Measurements from ENCODE around the gene BBS4. TPM values are rescaled to one million over a fixed set of nuclear protein-coding genes. Genes with fewer than 3 reads are reported as not detected.
"Not testable (repeated sequence)": the region's sequence is repeated elsewhere in the genome, so short reads cannot be mapped to it uniquely, and the experiment has no call there.

The BBS4 gene
- total RNA-seq, 1 donor from 2014 or later: 18.5 TPM

DNA sequence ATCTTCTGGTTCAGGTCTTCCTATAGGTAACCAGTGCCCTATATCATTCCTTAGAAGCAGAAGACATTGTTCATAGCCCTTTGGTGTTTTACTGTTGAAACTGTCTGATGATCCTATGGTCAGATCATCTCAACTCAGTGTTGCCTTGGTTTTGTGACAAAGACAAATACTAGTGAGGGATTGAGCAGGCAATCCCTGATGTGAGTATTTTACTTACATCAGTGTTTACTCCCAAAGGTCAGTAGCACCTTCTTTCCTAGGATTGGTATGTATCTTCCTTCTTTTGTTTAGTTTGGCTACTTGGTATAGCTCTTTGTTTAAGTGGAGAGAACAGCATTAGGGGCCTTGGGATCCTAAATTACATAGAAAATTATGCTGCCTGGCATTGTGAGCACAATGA, 41.1 kb downstream of the BBS4 start:
- Histone ChIP-seq H3K27me3 (ENCODE audit: low read depth) (no peaks in the 10 kb centered on the region), H3K9me3 (no peaks in the 10 kb centered on the region), H3K4me1 (no peaks in the 10 kb centered on the region), H3K27ac (no peak overlapping the region), H3K36me3 (peaks cover 39% of the 10 kb centered on the region), H3K4me3 (no peak overlapping the region)
- TF ChIP-seq, protein P1, sequence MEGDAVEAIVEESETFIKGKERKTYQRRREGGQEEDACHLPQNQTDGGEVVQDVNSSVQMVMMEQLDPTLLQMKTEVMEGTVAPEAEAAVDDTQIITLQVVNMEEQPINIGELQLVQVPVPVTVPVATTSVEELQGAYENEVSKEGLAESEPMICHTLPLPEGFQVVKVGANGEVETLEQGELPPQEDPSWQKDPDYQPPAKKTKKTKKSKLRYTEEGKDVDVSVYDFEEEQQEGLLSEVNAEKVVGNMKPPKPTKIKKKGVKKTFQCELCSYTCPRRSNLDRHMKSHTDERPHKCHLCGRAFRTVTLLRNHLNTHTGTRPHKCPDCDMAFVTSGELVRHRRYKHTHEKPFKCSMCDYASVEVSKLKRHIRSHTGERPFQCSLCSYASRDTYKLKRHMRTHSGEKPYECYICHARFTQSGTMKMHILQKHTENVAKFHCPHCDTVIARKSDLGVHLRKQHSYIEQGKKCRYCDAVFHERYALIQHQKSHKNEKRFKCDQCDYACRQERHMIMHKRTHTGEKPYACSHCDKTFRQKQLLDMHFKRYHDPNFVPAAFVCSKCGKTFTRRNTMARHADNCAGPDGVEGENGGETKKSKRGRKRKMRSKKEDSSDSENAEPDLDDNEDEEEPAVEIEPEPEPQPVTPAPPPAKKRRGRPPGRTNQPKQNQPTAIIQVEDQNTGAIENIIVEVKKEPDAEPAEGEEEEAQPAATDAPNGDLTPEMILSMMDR (IDR thresholded peaks at IDR 0.05): no peak
- intact Hi-C loops (cut with DNase I): no loop called here
- DNase-seq (no peak), ATAC-seq (no peak)

DNA sequence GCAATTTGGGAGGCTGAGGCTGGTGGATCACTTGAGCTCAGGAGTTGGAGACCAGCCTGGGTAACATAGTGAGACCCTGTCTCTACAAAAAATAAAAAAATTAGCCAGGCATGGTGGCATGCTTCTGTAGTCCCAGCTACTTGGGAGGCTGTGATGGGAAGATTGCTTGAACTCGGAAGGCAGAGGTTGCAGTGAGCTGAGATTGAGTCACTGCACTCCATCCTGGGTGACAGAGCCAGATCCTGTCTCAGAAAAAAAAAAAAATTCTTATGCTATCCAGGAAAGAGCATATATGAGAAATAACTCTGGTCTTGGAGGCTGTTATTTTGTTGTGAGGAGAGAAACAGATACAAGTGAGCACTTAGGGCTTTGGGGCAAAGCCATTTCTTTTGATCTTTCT, 42.2 kb downstream of the BBS4 start:
- H3K27me3 ChIP-seq (ENCODE audit: low read depth); H3K9me3 ChIP-seq; H3K4me1 ChIP-seq; H3K4me3 ChIP-seq; H3K27ac ChIP-seq; DNase-seq; ATAC-seq; intact Hi-C loops (cut with DNase I): not testable (repeated sequence)
- H3K36me3 ChIP-seq: peaks cover 48% of the 10 kb centered on the region

DNA sequence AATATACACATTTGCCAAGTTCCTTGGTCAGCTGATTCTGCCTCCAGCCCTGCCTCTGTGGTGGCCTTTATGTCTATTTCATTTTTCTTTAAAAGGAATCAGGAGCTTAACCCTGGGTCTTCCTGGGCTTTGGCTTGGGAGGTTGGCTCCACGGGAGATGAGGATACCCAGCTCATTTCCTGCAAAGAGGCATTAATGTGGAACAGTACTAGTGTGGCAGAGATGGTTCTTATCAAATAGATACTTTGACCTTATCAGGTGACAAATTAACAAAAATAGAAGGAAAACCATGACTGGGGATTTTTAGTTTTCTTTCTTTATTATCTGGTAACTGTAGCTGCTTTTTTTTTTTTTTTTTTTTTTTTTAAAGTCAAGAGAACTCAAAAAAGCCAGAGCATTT, 42.8 kb downstream of the BBS4 start:
- DNase-seq (no peak), ATAC-seq (no peak)
- Histone ChIP-seq H3K27me3 (ENCODE audit: low read depth) (no peaks in the 10 kb centered on the region), H3K36me3 (peaks cover 53% of the 10 kb centered on the region), H3K9me3 (no peaks in the 10 kb centered on the region), H3K4me1 (no peaks in the 10 kb centered on the region), H3K27ac (no peak overlapping the region), H3K4me3 (no peak overlapping the region)
- intact Hi-C loops (cut with DNase I): no loop called here
- TF ChIP-seq, protein P1 (IDR thresholded peaks at IDR 0.05): no peak

DNA sequence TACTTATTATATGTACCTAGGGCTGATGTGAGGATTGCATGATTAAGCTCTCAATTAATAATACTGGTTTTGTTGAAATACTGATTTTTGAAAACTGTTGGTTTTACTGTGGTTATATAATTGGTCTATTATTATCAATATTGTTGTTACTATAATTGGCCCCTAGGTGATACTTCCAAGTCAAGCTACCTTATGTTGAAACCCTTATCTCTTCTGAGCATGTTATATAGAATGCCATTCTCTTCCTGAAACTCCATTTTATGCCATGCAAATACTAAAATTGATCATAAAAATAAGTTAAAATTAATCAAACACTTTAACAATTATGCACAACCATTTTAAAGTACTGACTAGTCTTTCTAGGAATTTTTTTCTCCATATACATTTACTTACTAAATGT, 46.1 kb downstream of the BBS4 start:
- H3K36me3 ChIP-seq: peaks cover 64% of the 10 kb centered on the region
- H3K4me1 ChIP-seq: no peaks in the 10 kb centered on the region
- H3K4me3 ChIP-seq: no peak overlapping the region
- TF ChIP-seq, protein P1 (IDR thresholded peaks at IDR 0.05): no peak
- no peak overlapping the region for H3K27ac ChIP-seq
- intact Hi-C loops (cut with DNase I): no loop called here
- no peaks in the 10 kb centered on the region for H3K27me3 ChIP-seq (ENCODE audit: low read depth)
- no peak for DNase-seq
- ATAC-seq: no peak
- H3K9me3 ChIP-seq: no peaks in the 10 kb centered on the region

DNA sequence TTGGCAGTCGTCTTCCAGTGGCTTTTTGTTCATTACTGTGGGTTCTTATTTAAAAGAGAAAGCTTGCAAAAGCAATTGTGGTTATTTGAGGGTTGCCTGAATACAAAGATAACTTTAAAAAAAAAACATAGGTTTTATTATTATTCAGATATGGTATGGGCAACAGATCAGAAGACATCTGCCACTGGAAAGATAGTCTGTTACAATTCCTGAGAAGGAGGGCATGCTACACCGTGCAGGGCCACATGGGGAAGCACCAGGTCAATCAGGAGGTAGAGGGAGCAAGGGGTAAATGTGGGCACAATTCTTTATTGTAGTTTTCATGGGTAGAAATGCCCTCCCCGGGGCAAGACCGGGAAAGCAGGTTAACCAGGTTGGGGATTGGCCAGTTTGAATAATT, 46.5 kb downstream of the BBS4 start:
- TF ChIP-seq, protein P1 (IDR thresholded peaks at IDR 0.05): no peak
- DNase-seq (no peak), ATAC-seq (no peak)
- H3K4me1 ChIP-seq: no peaks in the 10 kb centered on the region
- no peaks in the 10 kb centered on the region for H3K9me3 ChIP-seq
- H3K27me3 ChIP-seq (ENCODE audit: low read depth): no peaks in the 10 kb centered on the region
- H3K4me3 ChIP-seq: no peak overlapping the region
- H3K27ac ChIP-seq: no peak overlapping the region
- peaks cover 66% of the 10 kb centered on the region for H3K36me3 ChIP-seq
- intact Hi-C loops (cut with DNase I): no loop called here

DNA sequence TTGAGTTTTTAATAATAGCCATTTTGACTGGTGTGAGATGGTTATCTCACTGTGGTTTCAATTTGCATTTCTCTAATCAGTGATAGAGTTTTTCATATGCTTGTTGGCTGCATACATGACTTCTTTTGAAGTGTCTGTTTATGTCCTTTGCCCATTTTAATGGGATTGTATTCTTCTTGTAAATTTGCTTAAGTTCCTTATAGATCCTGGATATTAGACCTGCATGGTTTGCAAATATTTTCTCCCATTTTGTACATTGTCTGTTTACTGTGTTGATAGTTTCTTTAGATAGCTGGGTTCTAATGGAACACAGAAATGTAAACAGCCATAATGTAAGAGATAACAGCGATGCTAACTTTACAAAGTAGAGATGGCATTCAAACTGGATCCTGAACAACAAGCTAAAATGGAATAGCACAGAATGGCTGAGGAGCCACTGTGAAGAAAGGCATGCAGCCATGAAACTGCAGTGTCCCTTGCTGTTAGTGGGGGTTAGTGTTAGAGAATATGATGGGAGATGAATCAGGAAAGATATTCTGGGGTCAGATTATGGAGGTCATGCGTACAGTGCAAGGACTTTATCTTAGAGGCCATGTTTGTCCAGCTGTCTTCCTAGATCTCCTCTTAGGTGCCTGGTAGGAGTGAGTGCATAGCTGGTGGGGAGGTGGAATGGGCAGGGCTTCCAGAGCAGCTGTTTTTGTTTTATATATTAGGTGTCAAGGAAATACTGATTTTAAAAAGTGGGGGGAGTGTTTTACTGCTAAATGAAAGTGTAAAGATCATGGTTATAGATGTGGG, 48.1 kb downstream of the BBS4 start:
- Histone ChIP-seq H3K4me1 (no peaks in the 10 kb centered on the region), H3K36me3 (peaks cover 69% of the 10 kb centered on the region), H3K27ac (no peak overlapping the region), H3K27me3 (ENCODE audit: low read depth) (no peaks in the 10 kb centered on the region), H3K9me3 (no peaks in the 10 kb centered on the region), H3K4me3 (no peak overlapping the region)
- DNase-seq (no peak), ATAC-seq (no peak)
- intact Hi-C loops (cut with DNase I): no loop called here
- TF ChIP-seq, protein P1 (IDR thresholded peaks at IDR 0.05): no peak
